ENCODE measurements around the gene HMGXB4.

The HMGXB4 gene

DNA sequence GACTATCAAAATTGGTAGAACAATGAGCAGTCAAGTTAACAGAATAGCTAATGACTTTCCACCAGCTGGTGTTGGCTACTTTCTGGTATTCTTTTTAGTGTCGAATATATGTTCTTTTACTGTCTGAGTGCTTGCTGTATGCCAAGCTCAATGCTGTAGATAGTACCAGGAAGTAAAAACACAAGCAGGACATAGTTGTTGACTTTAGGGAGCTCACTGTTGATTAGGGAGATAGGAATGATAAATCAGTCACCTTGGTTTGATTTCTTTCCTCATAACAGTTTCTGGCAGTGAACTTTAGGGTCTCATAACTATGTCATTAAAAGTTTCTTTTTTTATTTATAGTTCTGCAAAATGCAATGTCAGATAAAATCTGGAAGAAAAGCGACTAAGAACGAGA lies 9.0 kb downstream of the HMGXB4 start:
- Histone ChIP-seq H3K4me1 (ENCODE audit: control insufficient read depth, insufficient read depth, low read length) (peaks cover 10% of the 10 kb centered on the region), H3K36me3 (ENCODE audit: control insufficient read depth, insufficient read depth, low read length) (peaks cover 18% of the 10 kb centered on the region), H3K9ac (ENCODE audit: low read length) (no peak overlapping the region), H3K9me3 (ENCODE audit: control insufficient read depth, low read length) (no peaks in the 10 kb centered on the region), H3K4me3 (ENCODE audit: low read length) (no peak overlapping the region), H3K27me3 (ENCODE audit: control insufficient read depth, insufficient read depth, low read length) (no peaks in the 10 kb centered on the region)

DNA sequence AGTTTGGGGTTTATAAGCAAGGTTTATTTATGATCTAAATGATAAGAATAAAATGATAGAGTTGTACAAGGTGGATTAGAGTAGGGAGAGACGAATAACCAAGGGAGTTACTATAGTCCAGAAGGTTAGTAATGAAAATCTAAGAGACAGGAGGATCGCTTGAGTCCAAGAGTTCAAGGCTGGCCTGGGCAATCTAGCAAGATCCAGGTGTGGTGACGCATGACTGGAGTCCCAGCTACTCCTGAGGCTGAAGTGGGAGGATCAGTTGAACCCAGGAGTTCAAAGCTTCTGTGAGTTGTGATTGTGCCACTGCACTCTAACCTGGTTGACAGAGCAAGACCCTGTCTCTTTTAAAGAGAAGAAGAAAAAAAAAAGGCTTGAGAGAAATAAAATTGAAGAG lies 12.3 kb downstream of the HMGXB4 start:
- Histone ChIP-seq H3K36me3 (ENCODE audit: control insufficient read depth, insufficient read depth, low read length) (peaks cover 9% of the 10 kb centered on the region), H3K27me3 (ENCODE audit: control insufficient read depth, insufficient read depth, low read length) (no peaks in the 10 kb centered on the region), H3K9ac (ENCODE audit: low read length) (no peak overlapping the region), H3K9me3 (ENCODE audit: control insufficient read depth, low read length) (no peaks in the 10 kb centered on the region), H3K4me3 (ENCODE audit: low read length) (no peak overlapping the region), H3K4me1 (ENCODE audit: control insufficient read depth, insufficient read depth, low read length) (peaks cover 10% of the 10 kb centered on the region)

DNA sequence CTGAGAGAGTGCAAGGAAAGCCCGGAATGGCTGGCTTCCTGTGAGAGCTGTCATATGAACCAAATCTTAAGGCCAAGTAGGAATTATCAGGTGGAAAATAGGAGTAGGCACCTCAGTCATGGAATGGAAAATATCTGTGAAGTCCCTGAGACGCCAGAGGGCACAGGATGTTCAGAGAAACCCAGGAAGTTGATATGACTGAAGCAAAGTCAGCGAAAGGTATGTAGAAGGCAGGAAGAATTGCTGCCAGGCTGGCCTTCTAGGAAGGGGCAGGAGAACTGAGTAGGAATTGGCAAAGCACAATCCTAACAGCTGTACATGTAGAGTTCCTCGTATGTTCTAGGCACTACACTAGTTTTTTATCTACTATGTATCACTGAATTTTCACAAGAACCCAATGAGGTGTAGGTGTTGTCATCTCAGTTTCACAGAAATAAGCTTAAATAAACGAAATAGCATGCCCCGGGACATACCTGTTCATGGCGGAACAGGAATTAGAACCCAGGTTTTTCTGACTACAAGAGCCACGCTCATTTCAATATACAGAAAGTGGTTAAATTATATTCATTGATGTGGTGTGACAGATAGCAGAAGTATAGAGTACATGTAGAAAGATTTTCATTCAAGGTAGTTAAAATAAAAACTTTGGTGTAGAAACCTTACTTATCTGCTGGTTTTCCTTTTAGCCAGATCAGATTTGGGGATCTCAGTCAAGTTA lies 17.0 kb downstream of the HMGXB4 start:
- no peak overlapping the region for H3K4me3 ChIP-seq (ENCODE audit: low read length)
- H3K4me1 ChIP-seq (ENCODE audit: control insufficient read depth, insufficient read depth, low read length): no peaks in the 10 kb centered on the region
- no peaks in the 10 kb centered on the region for H3K27me3 ChIP-seq (ENCODE audit: control insufficient read depth, insufficient read depth, low read length)
- no peaks in the 10 kb centered on the region for H3K36me3 ChIP-seq (ENCODE audit: control insufficient read depth, insufficient read depth, low read length)
- H3K9me3 ChIP-seq (ENCODE audit: control insufficient read depth, low read length): no peaks in the 10 kb centered on the region
- no peak overlapping the region for H3K9ac ChIP-seq (ENCODE audit: low read length)

DNA sequence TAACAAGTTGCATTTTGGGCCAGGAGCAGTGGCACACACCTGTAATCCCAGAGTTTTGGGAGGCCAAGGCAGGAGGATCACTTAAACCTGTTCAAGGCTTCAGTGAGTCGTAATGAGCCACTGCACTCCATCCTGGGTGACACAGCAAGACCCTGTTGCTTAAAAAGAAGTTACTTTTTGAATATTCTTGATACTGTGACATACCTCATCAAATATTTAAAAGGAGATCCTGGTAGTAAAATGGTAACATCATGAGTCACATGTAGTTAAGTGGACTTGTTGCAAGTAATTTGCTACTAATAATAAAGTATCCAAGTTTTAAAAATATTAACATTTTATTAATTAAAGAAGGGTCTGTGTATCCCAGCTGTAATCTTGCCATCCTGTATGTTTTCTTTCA lies 18.3 kb downstream of the HMGXB4 start:
- Histone ChIP-seq H3K9ac (ENCODE audit: low read length) (no peak overlapping the region), H3K4me3 (ENCODE audit: low read length) (no peak overlapping the region), H3K9me3 (ENCODE audit: control insufficient read depth, low read length) (no peaks in the 10 kb centered on the region), H3K36me3 (ENCODE audit: control insufficient read depth, insufficient read depth, low read length) (no peaks in the 10 kb centered on the region), H3K4me1 (ENCODE audit: control insufficient read depth, insufficient read depth, low read length) (no peaks in the 10 kb centered on the region), H3K27me3 (ENCODE audit: control insufficient read depth, insufficient read depth, low read length) (no peaks in the 10 kb centered on the region)

DNA sequence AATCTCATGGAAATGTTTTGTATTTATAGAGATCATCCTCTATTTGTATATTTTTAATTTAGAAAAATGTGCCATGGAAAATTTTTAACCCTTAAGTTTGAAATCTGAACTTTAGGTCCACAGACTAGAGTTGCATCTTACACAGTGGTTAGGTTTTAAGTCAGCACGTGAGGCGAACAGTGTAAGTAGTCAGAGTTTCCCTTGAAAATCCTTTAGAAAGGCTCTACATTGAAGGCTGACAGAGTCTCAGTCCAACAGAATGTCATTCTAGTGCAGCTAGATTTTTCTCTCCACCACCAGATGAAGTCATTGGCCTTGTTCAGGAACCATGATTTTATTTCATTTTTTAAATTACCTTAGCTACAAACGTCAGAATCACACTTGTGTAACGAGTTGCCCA lies 18.7 kb downstream of the HMGXB4 start:
- Histone ChIP-seq H3K9ac (ENCODE audit: low read length) (no peak overlapping the region), H3K36me3 (ENCODE audit: control insufficient read depth, insufficient read depth, low read length) (no peaks in the 10 kb centered on the region), H3K4me3 (ENCODE audit: low read length) (no peak overlapping the region), H3K9me3 (ENCODE audit: control insufficient read depth, low read length) (no peaks in the 10 kb centered on the region), H3K4me1 (ENCODE audit: control insufficient read depth, insufficient read depth, low read length) (no peaks in the 10 kb centered on the region), H3K27me3 (ENCODE audit: control insufficient read depth, insufficient read depth, low read length) (no peaks in the 10 kb centered on the region)

DNA sequence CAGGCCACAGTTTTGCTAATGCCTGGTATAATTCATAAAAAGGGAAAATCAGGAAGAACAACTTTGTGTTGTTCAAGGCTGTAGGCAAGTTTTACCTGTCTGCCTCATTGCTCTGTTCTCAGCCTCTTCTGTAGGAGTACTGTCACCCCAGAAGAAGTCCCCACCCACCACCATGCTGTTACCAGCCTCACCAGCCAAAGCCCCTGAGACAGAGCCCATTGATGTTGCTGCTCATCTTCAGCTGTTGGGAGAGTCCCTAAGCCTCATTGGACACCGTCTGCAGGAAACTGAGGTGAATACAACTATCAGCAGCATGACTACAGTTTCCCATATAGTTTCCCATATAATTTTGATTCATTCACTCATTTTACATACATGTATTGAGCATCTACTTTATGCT lies 30.8 kb downstream of the HMGXB4 start:
- Histone ChIP-seq H3K27me3 (ENCODE audit: control insufficient read depth, insufficient read depth, low read length) (no peaks in the 10 kb centered on the region), H3K4me3 (ENCODE audit: low read length) (no peak overlapping the region), H3K4me1 (ENCODE audit: control insufficient read depth, insufficient read depth, low read length) (no peaks in the 10 kb centered on the region), H3K36me3 (ENCODE audit: control insufficient read depth, insufficient read depth, low read length) (no peaks in the 10 kb centered on the region), H3K9ac (ENCODE audit: low read length) (no peak overlapping the region), H3K9me3 (ENCODE audit: control insufficient read depth, low read length) (no peaks in the 10 kb centered on the region)

DNA sequence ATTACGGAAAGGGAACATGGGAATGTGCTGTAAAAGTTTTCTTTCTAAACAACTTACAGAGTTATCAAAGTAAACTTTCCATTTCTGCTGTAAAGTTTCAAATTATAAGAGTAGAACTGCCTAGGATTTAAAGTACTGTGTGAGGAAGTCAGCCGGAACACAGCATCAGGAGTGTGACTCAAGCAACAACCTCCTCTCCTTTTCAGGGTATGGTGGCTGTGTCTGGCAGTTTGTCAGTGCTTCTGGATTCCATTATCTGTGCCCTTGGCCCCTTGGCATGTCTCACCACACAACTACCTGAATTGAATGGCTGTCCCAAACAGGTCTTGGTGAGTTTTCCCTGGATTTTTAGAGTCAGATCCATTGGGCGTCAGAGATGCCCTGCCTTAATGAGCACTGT lies 35.5 kb downstream of the HMGXB4 start:
- no peaks in the 10 kb centered on the region for H3K9me3 ChIP-seq (ENCODE audit: control insufficient read depth, low read length)
- H3K27me3 ChIP-seq (ENCODE audit: control insufficient read depth, insufficient read depth, low read length): no peaks in the 10 kb centered on the region
- no peaks in the 10 kb centered on the region for H3K4me1 ChIP-seq (ENCODE audit: control insufficient read depth, insufficient read depth, low read length)
- no peaks in the 10 kb centered on the region for H3K36me3 ChIP-seq (ENCODE audit: control insufficient read depth, insufficient read depth, low read length)
- H3K4me3 ChIP-seq (ENCODE audit: low read length): no peak overlapping the region
- no peak overlapping the region for H3K9ac ChIP-seq (ENCODE audit: low read length)

DNA sequence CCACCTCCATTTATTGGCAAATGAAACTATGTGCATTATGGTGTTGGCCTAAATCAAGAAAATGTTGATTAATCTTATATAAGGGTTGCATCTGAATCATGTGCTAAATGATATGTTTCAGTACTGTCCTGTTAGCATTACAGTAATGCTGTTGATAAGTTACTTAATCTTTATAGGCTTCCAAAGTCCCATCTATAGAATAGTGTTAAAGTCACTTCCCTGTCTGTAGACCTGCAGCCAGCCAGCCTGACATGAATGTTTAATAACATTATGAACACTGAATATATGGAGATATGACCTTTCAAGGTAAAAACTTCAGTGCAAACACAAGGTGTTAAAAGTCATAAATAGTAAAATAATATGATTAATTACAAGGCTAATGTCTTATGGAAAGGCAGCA lies 38.8 kb downstream of the HMGXB4 start:
- no peaks in the 10 kb centered on the region for H3K36me3 ChIP-seq (ENCODE audit: control insufficient read depth, insufficient read depth, low read length)
- H3K4me1 ChIP-seq (ENCODE audit: control insufficient read depth, insufficient read depth, low read length): no peaks in the 10 kb centered on the region
- no peak overlapping the region for H3K4me3 ChIP-seq (ENCODE audit: low read length)
- no peaks in the 10 kb centered on the region for H3K9me3 ChIP-seq (ENCODE audit: control insufficient read depth, low read length)
- no peak overlapping the region for H3K9ac ChIP-seq (ENCODE audit: low read length)
- no peaks in the 10 kb centered on the region for H3K27me3 ChIP-seq (ENCODE audit: control insufficient read depth, insufficient read depth, low read length)

DNA sequence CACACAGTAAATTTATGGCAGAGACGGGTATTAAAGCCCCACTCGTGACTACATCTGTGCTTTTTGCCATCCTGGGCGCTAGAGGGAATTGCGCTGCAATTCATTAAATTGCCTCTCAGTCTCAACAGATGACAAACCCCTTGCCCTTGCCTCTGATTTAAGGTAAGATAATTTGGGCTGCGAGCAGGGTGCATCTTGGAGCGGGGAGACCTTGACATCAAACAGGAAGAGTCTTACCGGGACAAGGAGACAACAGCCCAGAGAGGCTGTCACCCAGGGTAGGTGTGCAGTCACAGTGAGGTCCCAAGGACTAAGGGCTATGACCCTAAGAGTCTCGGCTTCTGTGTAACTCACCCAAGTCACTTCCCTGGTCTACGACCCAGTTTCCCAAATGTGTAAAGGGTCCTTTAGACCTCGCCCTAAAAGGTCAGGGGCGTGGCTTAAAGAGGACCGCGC lies 42.0 kb downstream of the HMGXB4 start:
- peak overlapping the region; percentile 85 for H3K4me3 ChIP-seq (ENCODE audit: low read length)
- H3K36me3 ChIP-seq (ENCODE audit: control insufficient read depth, insufficient read depth, low read length): no peaks in the 10 kb centered on the region
- no peaks in the 10 kb centered on the region for H3K4me1 ChIP-seq (ENCODE audit: control insufficient read depth, insufficient read depth, low read length)
- peak overlapping the region; percentile 89 for H3K9ac ChIP-seq (ENCODE audit: low read length)
- H3K9me3 ChIP-seq (ENCODE audit: control insufficient read depth, low read length): no peaks in the 10 kb centered on the region
- no peaks in the 10 kb centered on the region for H3K27me3 ChIP-seq (ENCODE audit: control insufficient read depth, insufficient read depth, low read length)

DNA sequence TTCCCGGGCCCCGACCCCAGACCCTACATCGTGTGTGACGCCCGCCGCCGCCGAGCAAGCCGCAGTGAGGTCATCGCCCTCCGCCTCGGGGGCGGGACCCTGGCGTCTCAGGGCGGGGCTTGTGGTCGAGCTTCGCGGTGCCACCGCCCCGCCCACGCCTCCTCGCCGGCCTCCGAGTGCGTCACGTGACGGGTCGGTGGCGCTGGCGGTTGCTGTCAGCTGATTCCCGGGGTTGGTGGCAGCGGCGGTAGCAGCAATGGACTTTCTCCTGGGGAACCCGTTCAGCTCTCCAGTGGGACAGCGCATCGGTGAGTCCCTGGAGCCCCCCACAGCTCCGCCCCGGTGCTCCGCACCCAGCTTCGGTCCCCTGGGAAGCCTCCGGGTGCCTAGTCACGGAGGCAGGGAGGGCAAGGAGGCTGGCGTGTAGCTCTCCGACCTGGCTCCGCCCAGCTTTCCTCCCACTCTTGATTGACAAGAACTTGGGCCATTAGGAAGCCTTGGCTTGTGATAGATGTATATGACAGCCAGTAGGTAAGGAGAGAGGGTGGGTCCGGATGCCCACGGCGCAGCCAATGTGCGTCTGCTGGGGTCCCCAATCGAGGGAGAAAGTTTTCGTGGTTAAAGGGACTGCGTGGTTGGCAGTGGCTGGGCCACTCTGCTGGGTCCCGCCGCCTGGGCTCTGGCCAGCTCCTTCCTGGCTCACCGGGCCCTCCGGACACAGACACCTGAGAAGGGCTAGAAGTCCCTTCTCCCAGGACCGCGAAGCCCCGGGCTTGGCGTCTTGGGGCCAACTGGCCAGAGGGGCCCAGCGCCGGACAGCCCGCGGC lies 42.6 kb downstream of the HMGXB4 start, which contains the start of gene TOM1:
Gene TOM1 (plus strand): TSS at position 222 of the 827 bp plus-strand sequence. CDS start 35 bp downstream, at position 257.
- H3K9ac ChIP-seq (ENCODE audit: low read length): peak within 1 kb of the TSS; percentile 89
- H3K27me3 ChIP-seq (ENCODE audit: control insufficient read depth, insufficient read depth, low read length): no peaks in the 10 kb centered on the region
- no peaks in the 10 kb centered on the region for H3K36me3 ChIP-seq (ENCODE audit: control insufficient read depth, insufficient read depth, low read length)
- H3K9me3 ChIP-seq (ENCODE audit: control insufficient read depth, low read length): no peaks in the 10 kb centered on the region
- no peaks in the 10 kb centered on the region for H3K4me1 ChIP-seq (ENCODE audit: control insufficient read depth, insufficient read depth, low read length)
- peak within 1 kb of the TSS; percentile 85 for H3K4me3 ChIP-seq (ENCODE audit: low read length)

DNA sequence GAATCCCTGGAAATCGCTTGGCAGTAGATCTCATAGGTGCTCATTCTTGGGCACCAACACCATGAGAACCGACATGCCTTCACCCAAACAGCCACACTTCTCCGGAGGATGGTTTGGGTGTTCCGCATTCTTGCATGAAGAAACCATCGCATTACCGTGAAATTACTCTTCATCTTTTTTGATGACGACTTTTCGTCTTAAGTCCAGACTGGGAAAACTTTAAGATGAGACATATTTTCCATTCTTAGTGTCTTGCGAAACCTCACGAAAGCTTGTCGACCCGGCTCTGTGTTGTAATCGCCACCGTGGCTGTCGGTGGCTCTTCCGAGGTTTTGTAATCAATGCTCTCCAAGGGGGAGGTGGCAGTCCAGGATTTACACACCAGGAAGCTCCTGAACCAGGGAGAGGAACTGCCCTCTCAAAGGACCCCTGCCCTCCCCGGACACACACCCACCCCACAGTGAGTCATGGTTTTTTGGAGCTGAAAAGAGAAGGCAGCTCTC lies 44.1 kb downstream of the HMGXB4 start:
- H3K4me3 ChIP-seq (ENCODE audit: low read length): no peak overlapping the region
- H3K36me3 ChIP-seq (ENCODE audit: control insufficient read depth, insufficient read depth, low read length): no peaks in the 10 kb centered on the region
- H3K27me3 ChIP-seq (ENCODE audit: control insufficient read depth, insufficient read depth, low read length): no peaks in the 10 kb centered on the region
- no peak overlapping the region for H3K9ac ChIP-seq (ENCODE audit: low read length)
- H3K4me1 ChIP-seq (ENCODE audit: control insufficient read depth, insufficient read depth, low read length): no peaks in the 10 kb centered on the region
- H3K9me3 ChIP-seq (ENCODE audit: control insufficient read depth, low read length): no peaks in the 10 kb centered on the region

DNA sequence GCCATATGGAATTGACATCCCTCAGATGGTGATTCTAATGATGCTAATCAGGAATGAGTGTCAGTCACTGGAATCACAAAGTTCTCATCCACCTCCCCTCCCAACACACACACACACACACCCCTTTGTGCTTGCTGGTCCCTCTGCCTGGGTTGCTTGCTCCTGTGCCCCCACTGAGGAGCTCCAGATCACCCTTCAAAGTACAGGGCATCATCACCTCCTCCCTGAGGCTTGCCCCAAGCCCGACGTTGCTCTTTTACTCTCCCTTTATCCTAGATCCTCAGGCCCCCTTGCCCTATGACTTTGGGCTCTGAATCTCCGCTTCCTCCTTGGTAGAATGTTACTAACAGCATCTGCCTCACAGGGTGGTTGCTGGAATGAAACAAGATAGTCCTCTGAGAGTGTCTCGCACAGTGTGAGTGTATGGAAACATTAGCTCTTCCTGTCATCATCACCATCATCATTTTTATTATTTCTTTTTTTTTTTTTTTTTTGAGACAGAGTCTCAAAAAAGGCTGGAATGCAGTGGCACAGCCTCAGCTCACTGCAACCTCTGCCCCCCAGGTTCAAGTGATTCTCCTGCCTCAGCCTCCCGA lies 45.8 kb downstream of the HMGXB4 start:
- Histone ChIP-seq H3K27me3 (ENCODE audit: control insufficient read depth, insufficient read depth, low read length) (no peaks in the 10 kb centered on the region), H3K36me3 (ENCODE audit: control insufficient read depth, insufficient read depth, low read length) (no peaks in the 10 kb centered on the region), H3K4me3 (ENCODE audit: low read length) (no peak overlapping the region), H3K9ac (ENCODE audit: low read length) (no peak overlapping the region), H3K4me1 (ENCODE audit: control insufficient read depth, insufficient read depth, low read length) (no peaks in the 10 kb centered on the region), H3K9me3 (ENCODE audit: control insufficient read depth, low read length) (no peaks in the 10 kb centered on the region)
